DND-41 (cell line): ENCODE data around the gene UCKL1.

Experiments used
- ATAC-seq: fragments of 200-7000 bp; cut with Tn5 transposase; 3 replicates; pipeline ENCODE4 v1.9.1; 2021; ENCODE audit warnings: low read depth; ENCODE audit not compliant: insufficient read depth
- DNase-seq: peaks from one replicate; pipeline ENCODE4 v3.0.0-alpha.2; 2020
- H2AFZ ChIP-seq: 2 replicates; pipeline ENCODE4 v1.6.0; 2012; ENCODE audit warnings: low read depth, low read length
- H3K27ac ChIP-seq: 2 replicates; pipeline ENCODE4 v1.5.1; 2012; ENCODE audit warnings: low read length, inconsistent platforms
- H3K27me3 ChIP-seq: fragments of 200-600 bp; sonication (generic); 2 replicates; pipeline ENCODE4 v1.6.0; 2012; ENCODE audit warnings: low read length, mild to moderate bottlenecking, inconsistent platforms; ENCODE audit not compliant: insufficient read depth, poor library complexity
- H3K36me3 ChIP-seq: 2 replicates; pipeline ENCODE4 v1.5.1; 2012; ENCODE audit warnings: low read length, inconsistent platforms; ENCODE audit not compliant: insufficient read depth
- H3K4me1 ChIP-seq: 2 replicates; pipeline ENCODE4 v1.5.1; 2012; ENCODE audit warnings: mild to moderate bottlenecking, low read length; ENCODE audit not compliant: insufficient read depth
- H3K4me2 ChIP-seq: 2 replicates; pipeline ENCODE4 v1.6.0; 2012; ENCODE audit warnings: mild to moderate bottlenecking, moderate library complexity, low read length, inconsistent platforms; ENCODE audit not compliant: insufficient read depth
- H3K4me3 ChIP-seq, 2 experiments: fragments of 200-600 bp in 1 of 2; shearing (Covaris generic) in 1 of 2; 2 replicates each; pipeline ENCODE4 v1.5.1; 2012 to 2016; ENCODE audit warnings: inconsistent platforms in 2 of 2, low read length in 2 of 2, mild to moderate bottlenecking in 2 of 2, low read depth in 1 of 2, moderate library complexity in 1 of 2
- H3K79me2 ChIP-seq: 2 replicates; pipeline ENCODE4 v1.6.0; 2012; ENCODE audit warnings: low read length, inconsistent platforms; ENCODE audit not compliant: insufficient read depth
- H3K9ac ChIP-seq: 2 replicates; pipeline ENCODE4 v1.6.0; 2012; ENCODE audit warnings: low read depth, mild to moderate bottlenecking, inconsistent platforms, low read length, moderate library complexity
- H3K9me3 ChIP-seq: 2 replicates; pipeline ENCODE4 v1.5.1; 2012; ENCODE audit warnings: low read length, moderate library complexity, mild to moderate bottlenecking, inconsistent platforms; ENCODE audit not compliant: insufficient read depth, severe bottlenecking
- H4K20me1 ChIP-seq: 2 replicates; pipeline ENCODE4 v1.6.0; 2012; ENCODE audit warnings: low read length; ENCODE audit not compliant: insufficient read depth
- EZH2 ChIP-seq: IDR thresholded peaks from 3 replicates; pipeline ENCODE4 v1.6.1; 2012; ENCODE audit warnings: borderline replicate concordance, low read depth, mild to moderate bottlenecking, moderate library complexity, low read length, inconsistent platforms; ENCODE audit not compliant: severe bottlenecking
- TF ChIP-seq, protein P1 (sequence below): IDR thresholded peaks from 2 replicates; pipeline ENCODE4 v1.5.1; 2012; ENCODE audit warnings: borderline replicate concordance, low read length, moderate library complexity, mild to moderate bottlenecking; ENCODE audit not compliant: poor library complexity, severe bottlenecking; ENCODE audit errors: extremely low read depth

The UCKL1 gene

DNA sequence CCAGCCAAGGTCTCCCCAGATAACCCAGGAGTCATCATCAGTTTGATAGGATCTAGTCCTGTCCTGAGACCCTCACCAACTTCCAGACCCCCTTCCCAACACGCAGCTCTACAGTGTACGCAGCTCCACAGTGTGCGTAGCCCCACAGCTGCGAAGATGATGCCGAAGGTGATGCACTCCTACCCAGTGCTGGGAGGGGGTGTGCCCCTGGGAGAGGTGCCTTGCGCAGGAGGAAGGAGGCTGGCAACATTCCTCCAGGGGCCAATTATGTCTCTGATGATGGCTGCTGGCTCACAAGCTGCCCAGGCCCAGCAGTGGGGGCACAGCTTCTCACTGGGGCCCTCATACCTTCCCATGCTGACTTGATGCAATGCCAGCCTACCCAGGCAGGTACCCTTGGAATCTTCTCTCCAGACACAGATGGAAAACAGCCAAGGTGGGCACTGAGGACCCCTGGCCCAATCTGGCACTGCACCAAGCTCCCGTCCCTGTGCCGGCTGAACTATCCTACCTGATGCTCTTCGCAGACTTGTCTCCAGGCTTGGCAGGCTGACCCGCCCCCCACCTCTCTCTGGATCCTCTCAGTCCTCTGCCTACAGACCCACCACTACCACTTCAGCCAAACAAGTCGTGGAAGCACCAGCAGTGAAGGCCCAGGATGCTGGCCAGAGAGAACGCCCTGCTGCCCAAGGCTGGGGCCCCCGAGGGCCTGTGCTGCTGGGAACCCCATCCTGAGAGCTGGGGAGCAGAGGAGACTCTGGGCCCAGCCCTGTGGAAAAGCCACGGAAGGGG is 12.1 kb upstream of the UCKL1 start:
- ATAC-seq (peak; percentile 25; the same call in 1 of the 3 replicates), DNase-seq (no peak)
- Histone ChIP-seq H3K9me3 (peaks cover 46% of the 10 kb centered on the region), H3K9ac (peak overlapping the region; percentile 96), H3K4me2 (peak overlapping the region; percentile 83), H4K20me1 (no peaks in the 10 kb centered on the region), H3K27me3 (no peaks in the 10 kb centered on the region), H3K4me1 (peaks cover 19% of the 10 kb centered on the region), H3K4me3 (peak overlapping the region; percentile 73 to 79; a peak in 3 of 4 replicates), H3K27ac (peak overlapping the region; percentile 87), H2AFZ (no peak overlapping the region), H3K36me3 (peaks cover 49% of the 10 kb centered on the region), H3K79me2 (peaks cover 26% of the 10 kb centered on the region)
- TF ChIP-seq EZH2: no peak
- TF ChIP-seq, protein P1, sequence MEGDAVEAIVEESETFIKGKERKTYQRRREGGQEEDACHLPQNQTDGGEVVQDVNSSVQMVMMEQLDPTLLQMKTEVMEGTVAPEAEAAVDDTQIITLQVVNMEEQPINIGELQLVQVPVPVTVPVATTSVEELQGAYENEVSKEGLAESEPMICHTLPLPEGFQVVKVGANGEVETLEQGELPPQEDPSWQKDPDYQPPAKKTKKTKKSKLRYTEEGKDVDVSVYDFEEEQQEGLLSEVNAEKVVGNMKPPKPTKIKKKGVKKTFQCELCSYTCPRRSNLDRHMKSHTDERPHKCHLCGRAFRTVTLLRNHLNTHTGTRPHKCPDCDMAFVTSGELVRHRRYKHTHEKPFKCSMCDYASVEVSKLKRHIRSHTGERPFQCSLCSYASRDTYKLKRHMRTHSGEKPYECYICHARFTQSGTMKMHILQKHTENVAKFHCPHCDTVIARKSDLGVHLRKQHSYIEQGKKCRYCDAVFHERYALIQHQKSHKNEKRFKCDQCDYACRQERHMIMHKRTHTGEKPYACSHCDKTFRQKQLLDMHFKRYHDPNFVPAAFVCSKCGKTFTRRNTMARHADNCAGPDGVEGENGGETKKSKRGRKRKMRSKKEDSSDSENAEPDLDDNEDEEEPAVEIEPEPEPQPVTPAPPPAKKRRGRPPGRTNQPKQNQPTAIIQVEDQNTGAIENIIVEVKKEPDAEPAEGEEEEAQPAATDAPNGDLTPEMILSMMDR: no peak

DNA sequence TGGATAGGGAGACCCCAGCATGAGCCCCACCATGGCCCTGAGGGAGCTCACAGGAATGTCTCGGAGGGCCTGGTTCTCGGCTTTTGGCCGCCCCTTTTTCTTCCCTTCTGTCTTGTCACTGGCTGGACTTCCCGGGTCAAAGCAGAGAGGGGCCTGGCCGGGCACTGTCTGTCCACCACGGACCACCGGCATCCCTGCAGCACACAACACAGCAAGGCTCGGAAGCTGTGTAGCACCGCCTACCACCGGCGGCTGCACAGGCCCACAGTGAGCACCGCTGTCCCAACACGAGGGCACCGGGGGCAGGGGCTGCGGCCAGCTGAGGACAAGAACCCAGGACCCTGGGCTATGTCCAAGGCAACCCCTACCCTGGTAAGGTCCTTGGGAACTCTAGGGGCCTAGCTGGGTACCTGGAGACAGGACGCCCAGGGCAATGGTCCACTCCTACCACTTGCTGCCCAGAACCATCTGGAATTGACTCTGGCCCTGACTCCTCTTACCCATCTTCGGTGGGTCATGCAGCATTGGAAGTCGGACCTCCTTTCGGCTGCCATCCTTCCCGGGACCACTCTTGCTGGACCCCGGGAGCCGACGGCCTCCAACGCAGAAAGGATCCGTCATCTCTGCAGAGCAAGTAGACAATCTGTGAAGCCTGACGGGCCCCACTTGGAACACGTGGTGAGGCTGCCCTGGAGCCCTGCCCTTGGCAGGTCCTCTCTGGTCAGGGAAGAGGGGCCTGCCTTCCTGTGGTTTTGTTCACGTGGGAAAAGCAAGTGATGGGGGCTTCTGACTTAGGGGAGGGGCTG is 11.3 kb upstream of the UCKL1 start:
- Histone ChIP-seq H3K79me2 (peaks cover 32% of the 10 kb centered on the region), H3K27ac (no peak overlapping the region; the same call in 1 of the 2 replicates), H3K4me2 (no peak overlapping the region), H3K4me3 (peak overlapping the region in 1 of 2 experiments; percentile 79; a peak in 2 of 4 replicates), H2AFZ (no peak overlapping the region), H3K9me3 (peaks cover 53% of the 10 kb centered on the region), H4K20me1 (peaks cover 6% of the 10 kb centered on the region; the same call in 1 of the 2 replicates), H3K36me3 (peaks cover 57% of the 10 kb centered on the region), H3K27me3 (no peaks in the 10 kb centered on the region), H3K4me1 (peaks cover 19% of the 10 kb centered on the region), H3K9ac (no peak overlapping the region)
- TF ChIP-seq EZH2: no peak
- TF ChIP-seq, protein P1: no peak
- ATAC-seq (no peak), DNase-seq (no peak)

DNA sequence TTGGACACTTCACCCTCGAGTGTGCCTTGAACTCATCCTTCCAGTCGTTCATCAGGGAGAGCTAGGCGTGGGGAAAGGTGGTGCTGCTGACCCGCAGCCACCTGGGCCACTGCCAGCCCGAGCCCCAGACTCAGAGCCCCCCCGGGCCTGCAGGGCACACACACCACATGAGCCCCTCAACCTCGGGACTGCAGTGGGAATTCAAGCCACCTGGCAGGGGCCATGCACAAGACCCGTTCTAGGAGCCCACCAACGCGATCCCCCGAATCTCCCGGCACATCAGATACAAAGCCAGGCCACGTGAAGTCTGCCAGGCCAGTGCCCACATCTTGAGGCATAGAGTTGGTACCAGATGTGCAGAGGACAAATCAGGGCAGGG is 10.7 kb upstream of the UCKL1 start:
- H4K20me1 ChIP-seq: peaks cover 6% of the 10 kb centered on the region; the same call in 1 of the 2 replicates
- H3K27ac ChIP-seq: no peak overlapping the region
- peaks cover 19% of the 10 kb centered on the region for H3K4me1 ChIP-seq
- no peak overlapping the region for H3K4me2 ChIP-seq
- peaks cover 63% of the 10 kb centered on the region for H3K36me3 ChIP-seq
- peaks cover 35% of the 10 kb centered on the region for H3K79me2 ChIP-seq
- no peak for TF ChIP-seq EZH2
- TF ChIP-seq, protein P1: no peak
- ATAC-seq (no peak), DNase-seq (no peak)
- H3K27me3 ChIP-seq: no peaks in the 10 kb centered on the region
- H3K9ac ChIP-seq: no peak overlapping the region
- H2AFZ ChIP-seq: no peak overlapping the region
- peaks cover 53% of the 10 kb centered on the region for H3K9me3 ChIP-seq
- H3K4me3 ChIP-seq: peak overlapping the region in 1 of 2 experiments; percentile 79; a peak in 2 of 4 replicates
